ENCODE measurements around the gene SLC6A6.
"Not testable (repeated sequence)": the region's sequence is repeated elsewhere in the genome, so short reads cannot be mapped to it uniquely, and the experiment has no call there.

Gene SLC6A6

DNA sequence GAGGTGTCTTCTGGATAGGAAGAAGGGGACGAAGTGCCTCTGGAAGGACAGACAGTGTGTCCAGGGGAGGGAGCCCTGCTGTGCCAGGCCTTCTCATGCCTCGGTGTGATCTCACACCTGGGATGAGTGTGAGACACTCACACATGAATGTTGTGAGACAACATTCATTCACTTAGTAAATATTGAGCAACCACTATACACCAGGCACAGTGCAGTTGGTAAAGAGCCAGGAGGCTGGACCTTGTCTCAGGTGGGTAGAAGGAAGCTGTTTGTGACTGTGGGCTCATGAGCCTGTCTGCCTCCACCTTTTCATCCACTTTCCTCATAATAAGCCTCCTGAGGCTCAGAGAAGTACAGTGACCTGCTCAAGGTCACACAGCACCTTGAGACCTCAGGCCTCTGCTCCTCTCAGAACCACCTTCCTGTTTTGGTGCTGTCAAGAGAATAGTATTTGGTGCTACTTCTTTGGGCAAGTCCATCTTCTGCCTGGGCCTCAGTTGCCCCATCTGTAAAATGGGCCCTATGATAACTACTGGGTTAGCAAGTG lies 20.9 kb downstream of the SLC6A6 start:
- DNase-seq: no peak

DNA sequence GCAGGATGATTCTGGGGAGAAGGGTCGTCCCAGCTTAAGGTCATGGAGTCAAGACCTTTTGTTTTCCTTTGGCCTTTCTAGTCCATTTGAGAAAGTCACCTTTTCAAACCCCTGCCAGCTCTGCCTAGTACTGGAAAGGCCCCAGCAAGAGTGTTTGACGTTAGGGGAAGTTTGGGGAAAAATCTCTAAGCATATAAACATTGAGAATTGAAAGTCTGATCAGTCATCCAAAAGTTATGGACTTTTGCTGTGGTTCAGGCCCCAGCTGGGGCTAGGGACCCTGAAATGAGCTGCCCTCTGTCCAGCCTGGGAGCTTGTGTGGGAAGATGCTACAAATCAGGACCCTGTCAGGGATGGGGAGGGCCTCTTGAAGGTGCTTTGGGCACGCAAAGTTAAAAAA lies 21.6 kb downstream of the SLC6A6 start:
- DNase-seq: no peak

DNA sequence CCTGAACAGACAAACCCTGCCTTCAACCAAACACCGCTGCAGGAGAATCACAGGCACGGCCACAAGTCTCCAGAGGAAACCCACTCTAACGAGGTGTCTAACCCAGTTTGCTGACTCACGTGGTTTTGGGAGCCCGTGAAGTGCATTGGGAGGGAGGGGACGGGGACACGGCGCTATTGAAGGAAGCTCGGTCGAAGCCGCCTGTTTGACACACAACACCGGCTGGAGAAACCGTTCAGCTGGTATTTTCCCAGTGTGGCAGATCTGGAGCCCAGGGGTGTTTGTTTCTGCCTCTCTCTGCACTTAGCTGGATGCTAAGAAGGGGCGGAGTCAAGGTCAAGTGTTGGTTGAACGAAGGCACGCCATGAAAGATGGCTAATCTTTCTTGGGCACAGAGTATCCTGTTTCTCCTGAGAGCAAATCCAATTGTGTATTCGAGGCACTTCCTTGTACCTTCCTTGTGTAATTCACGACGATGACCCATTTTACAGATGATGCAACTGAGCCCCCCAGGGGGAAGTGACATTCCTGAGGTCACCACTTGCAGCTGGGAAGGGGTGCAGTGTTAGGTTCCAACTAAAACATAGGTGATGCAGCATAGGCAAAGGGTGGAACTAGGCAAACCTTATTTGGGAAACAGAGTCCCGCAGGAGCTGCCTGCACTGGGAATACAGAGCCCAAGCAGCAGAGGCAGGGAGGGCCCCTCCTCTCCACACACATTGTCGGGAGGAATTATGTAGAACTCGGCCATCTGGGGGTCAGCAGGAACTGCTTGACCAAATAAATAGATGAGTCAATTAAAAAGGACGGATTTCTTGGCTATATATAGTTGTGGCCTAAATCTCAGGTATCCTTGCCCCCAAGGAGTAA lies 22.5 kb downstream of the SLC6A6 start:
- DNase-seq: peak; percentile 66

DNA sequence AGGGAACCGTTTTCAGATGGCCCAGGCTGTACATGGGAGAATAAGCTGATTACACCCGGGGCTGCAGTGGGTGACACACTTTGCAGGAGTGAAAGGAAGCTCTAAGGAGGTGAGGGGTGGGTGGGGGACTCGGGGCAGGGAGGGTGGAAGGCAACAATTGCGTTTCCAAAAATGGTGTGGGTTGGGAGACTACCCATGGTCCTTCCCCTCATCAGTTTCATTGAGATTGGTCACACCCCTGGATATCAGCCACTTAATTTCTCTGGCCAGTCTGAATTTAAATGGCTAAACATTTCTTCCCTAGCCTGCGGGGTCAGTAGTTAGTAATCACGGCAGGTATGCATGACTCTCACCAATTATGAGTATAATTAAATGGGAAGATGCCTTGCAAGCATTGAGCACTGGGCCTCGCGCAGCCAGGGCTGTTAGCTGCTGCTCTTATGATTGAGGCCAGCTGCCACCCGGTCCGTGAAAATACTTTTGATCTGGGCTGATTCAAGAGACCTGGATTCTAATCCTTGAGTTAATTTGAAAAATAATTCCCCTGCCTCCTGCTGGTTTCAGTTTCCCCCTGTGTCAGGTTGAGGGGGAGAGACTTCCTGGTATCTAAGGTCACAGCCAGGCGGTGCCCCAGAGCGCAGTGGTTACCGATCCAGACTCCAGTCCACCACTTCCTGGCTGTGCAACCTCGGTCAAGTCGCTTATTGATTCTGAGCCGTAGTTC lies 23.3 kb downstream of the SLC6A6 start:
- peak; percentile 46 for DNase-seq

DNA sequence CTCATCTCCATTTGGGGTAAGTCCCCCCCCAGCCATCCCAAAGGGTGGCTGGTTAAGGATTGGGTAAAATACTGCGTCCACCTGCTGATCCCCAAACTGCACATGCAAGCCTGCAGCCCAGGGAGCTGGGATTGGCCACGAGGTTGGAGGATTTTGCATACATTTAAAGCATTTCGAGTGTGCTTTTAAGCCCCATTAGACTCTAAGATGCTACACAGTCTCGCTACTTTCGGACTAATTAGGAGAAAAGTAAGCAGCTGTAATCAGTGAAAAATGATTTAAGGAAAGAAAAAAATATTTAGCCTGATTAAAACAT lies 23.9 kb downstream of the SLC6A6 start:
- DNase-seq: no peak

DNA sequence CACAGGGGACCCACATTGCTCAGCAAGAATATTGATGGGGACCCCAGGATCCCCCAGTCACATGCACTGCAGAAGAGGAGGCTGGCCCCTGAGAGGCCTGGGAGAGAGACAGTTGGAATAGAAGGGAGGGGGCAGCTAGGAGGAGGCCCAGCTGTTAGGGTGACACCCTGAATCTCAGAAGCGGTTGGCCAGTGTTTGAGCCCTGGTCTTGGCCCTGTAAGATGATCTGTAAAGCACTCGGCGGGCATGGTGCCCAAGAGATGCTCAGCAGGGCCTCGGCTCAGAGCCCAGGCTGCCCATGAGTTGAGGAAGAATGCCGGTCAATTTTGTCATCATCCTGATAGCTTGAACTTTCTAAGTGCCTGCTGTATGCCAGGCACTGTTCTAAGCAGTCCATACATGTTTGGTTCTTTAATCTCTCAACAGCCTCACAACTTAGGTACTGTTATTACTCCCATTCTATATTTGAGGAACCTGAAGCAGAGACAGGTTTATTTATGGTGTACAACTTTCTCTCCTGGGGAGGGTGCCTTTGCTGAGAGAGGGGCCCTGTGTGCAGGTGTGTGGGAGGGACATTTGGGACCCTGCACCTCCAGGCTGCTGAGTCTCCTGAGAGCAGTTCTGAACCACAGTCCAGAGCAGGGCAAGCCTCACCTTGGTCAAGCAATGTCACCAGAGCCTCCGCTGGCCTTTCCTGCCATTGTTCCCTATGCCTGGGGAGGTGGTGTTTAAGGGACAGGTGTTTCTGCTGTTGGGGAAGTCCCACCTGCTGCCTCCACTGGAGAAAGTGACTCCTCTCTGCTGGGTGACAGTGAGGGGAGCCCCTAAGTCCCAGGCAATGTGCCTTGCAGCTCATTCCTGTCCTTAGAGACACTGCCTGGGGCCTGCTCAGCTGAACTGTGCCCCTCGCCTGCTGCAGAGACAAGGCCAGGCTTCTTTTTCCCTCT lies 26.0 kb downstream of the SLC6A6 start:
- DNase-seq: no peak

DNA sequence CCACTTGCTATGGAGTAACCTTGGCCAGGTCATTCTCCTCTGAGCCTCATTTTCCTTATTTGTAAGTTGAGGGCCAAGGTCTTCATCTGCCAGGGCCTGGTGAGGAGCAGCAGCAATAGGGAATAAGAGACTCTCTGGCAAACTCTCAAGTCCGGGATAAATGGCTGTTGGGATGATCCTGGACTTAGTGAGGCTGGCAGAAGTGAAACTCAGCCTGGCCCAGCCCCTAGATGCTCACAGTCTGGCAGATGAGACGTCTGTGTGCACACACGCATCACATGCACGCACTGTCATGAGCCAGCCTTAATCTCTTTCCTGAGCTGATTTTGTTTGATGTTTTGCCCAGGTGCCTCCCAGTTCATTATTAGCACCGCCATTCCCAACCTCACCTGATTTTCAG lies 26.8 kb downstream of the SLC6A6 start:
- DNase-seq: no peak

DNA sequence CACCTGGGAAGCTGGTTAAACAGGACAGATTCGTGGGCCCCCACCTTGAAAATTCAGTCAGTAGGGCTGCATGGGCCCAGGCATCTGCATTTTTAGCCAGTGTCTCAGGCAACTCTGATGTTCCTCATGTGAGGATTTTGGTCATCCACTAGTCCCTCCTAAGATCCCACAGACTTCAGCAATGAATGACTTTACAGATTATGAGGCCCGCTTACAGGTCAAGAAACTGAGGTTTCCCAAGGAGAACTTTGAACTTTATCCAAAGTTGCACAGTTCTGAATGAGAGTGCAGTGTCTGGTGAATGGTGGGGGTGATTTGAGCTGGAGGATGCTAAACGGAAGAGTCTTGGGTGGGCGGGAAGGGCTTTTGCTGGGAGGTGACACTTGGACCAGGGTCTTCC lies 27.2 kb downstream of the SLC6A6 start:
- DNase-seq: no peak

DNA sequence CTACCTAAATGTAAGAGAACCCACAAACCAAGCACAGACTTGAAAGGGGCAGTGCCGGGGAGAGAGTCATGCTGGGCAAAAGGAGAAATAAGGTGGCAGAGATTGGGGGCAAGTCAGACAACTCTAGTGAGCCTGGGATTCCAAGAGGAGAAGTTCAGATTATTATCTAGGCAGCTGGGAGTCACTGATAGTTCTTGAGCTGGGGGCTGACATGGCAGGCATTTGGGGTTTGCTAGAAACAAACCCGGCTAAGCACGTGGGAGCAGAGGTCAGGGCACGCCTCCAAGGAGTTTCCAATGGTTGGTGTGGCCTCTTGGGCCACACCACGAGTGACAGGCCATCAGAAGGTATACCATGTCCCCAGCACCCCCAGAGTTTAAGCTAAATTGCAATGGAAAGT lies 27.6 kb downstream of the SLC6A6 start:
- no peak for DNase-seq

DNA sequence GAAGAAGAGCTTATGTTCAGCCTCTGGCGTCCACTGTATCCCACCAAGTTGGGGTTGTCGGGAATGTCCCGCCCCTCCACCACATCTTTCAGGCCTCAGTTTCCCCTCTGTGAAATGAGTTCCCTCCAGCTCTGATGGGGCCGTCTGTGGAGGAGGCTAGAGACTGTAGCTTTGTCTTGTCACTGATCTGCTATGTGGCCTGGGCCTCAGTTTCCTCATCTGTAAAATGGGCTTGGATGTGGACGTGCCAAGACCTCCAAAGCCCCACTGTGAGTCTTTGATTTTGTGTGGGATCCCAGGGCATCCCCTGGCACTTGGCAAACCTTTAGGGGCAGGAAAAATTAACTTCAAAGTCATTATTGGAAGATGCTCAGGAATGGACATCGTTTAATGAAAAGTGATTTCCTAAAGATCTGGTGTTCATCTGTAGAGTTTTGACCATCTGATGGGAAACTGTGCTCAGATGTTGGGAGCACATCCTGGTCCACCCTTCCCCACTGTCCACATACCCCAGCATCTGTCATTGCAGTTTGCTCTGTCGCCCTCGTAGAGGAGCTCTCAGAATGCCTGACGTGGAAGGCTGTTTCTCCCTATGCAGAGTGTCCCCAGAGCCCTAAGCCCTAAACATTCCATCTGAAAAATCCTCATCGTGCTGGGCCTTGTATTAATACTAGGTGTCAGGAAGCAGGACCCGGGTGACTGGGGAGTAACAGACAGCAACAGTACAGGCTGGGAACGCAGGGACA lies 28.5 kb downstream of the SLC6A6 start:
- no peak for DNase-seq

DNA sequence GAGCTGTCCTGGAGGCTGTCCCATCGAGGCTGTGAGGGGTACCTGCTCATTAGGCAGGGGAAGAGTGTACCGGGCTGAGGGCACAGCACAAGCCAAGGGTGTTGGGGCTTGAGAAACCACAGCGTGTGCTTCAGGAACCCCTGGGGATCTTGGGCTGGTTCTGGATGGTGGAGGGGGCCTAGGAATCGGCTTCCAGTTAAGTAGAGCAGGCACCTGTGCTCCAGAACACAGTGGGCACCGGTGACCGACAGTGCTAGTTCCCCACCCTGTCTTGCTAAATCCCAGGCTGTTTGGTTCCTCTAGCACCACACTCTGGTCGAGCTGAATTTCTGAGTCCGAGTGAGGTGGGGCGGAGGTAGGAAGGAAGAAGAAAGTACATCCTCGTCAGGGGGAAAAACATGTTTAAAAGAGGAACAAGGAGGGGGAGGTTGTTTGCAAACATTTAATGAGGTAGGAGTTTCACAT lies 29.1 kb downstream of the SLC6A6 start:
- DNase-seq: no peak

DNA sequence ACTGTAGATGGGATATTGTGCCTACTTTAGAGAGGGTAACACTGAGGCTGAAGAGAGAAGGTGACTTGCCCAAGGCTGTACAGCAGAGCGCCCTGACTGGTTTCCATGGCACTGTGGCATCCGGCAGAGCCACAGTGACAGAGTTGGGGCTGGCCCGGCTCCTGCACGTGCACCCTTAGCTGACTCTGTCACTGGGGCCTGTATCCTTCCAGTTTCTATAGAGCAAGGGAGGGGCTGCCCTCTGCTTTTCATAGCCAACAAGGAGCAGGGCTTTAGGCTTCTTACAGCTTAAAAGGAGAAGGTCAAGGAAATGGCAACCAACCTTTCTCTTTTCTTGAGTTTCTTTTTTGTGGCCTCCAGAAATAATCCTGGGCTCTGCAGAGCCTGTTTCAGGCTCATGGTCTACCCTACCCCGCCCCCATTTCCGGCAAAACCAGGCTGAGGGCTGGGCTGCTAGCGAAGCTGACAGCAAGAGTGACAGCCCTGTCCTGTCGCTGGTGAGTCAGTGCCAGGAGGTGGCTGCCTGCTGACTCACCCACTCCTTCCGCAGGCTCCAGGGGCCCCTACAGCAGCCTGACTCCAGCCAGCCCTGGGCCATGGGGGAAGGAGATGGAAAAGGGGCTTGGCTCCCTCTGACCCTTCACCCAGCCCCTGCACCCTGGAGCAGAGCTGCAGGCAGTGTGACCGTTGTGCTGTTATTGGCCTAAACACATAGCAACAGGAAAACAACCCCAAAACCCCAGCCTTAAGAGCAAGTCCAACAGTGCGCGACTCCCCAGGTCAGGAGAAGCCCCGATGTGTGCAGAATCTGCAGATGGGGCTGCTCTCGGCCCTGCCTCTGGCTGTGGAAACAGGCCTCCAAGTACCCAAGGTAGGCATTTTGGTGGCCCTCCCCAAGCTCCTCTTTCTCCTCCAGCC lies 29.8 kb downstream of the SLC6A6 start:
- peak; percentile 95 for DNase-seq

DNA sequence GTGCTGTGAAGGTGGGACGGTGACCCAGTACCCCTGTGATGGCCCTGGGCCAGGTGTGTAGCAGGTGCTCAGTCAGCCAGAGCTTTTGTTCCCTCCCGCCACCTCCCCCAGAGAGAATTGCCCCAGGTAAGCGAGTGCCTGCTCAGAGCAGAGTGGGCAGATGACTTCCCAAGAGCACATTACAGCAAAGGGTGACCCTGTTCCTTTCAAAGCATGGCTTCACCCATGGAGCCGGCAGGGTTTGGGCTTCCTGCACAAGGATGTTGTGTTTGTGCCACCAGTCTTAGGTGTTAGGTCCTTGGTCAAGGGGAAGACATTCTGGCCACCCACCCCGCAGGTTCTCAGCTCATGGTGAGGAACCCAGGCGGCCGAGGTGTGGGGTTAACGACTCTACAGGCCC lies 30.7 kb downstream of the SLC6A6 start:
- DNase-seq: no peak

DNA sequence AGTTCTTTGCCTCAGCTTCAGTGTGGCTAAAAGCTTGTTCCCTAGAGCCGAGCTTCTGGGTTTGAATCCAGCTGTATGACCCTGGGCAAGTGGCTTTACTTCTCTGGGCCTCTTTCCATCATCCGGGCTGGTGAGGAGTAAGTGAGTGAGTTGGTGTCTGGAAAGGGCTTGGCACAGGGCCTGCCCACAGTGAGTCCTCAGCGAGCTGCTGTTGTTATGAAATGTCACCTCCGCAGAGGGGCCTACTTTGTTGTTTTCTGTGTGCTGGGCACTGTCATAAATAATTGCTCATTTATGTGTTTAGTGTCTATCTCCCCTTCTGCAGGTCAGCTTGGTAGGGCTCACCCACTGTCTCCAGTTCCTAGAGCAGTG lies 31.7 kb downstream of the SLC6A6 start:
- no peak for DNase-seq

DNA sequence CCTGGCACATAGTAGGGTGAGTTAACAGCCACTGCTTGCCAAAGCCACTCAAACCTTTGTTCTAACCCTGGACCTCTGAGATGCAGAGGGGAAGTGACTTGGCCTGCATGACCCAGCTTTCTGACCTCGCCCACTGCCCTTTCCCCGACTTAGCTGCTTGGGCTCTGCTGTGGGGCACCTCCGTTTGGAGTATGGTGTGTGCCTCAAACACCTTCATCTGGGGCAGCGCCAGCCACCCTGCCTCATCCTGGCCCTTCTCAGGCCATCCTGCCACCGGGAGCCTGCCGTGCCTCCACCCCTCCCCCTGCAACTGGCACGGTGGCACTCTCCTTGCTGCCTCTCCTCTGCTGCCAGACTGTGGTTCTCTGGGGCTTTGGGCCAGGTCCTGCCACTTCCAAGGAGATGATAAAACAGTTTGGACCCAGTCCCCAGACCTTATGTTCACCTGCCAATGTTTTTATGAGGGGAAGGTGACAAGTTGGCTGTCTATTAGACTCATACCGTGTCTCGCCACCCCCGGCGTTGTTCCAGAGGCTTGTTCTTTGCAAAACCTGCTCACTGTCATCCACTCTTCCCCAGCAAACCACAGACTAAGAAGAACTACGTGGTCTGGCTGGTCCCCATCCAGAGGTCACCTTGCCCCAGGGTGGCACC lies 32.2 kb downstream of the SLC6A6 start:
- DNase-seq: no peak

DNA sequence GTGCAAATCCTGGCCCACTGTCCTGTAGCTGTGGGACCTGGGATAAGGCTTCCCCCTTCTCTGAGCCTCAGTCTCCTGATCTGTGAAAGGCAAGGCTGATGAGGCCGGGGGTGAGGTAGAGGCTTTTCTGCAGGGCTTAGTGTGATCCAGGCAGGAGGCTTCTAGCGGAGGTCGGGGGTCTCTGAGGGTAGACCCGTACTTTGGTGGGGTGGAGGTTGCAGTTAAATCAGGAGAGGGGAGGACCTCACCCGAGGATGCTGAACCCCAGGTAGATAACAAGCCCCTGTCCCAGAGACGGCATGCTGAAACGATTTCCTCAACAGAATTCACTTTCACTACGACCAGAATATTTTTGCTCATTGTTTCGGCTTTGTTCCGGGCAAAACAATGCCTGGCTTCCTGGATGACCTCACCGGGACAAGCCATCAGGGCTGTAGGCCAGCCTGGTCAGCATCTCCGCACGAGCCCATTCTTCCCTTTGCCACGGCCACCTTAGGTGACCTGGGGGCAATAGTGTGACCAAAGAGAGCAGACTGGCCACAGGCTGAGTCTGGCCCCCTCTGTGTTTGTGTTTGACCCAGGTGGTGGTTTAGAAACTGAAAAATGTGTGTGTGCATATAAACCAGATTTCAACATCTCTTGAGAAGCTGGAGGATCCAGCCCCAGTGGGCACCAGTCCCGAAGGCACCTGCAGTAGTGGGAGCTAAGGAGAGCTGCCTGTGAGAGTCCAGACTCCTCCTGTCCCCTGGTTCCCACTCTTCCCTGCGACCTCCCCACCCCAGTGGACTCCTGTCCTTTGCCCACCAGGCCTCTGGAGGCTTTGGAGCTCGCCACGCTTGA lies 33.0 kb downstream of the SLC6A6 start:
- no peak for DNase-seq

DNA sequence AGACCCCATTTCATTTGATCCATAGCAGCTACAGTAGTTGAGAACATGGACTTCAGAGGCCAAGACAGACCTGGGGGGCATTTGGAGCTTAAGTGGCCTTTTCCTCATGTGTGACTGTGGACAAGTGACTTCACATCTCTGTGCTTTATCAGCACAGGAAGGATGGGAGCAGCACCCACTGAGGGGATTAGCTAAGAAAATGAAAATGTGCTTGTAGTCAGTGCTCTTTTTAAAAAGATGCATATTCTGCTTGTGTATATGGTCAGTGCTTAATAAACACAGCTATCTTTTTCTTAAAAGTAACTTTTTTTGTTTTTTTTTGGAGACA lies 34.5 kb downstream of the SLC6A6 start:
- DNase-seq: no peak

DNA sequence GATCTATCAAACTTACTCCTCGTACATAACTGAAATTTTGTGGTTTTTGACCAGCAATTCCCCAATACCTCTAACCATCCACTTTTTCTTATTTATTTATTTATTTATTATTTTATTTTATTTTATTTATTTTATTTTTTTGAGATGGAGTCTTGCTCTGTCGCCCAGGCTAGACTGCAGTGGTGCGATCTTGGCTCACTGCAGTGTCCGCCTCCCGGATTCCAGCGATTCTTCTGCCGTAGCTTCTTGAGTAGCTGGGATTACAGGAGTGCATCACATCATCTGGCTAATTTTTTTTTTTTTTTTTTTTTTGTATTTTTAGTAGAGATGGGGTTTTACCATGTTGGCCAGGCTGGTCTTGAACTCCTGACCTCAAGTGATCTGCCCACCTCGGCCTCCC lies 35.3 kb downstream of the SLC6A6 start:
- DNase-seq: not testable (repeated sequence)

DNA sequence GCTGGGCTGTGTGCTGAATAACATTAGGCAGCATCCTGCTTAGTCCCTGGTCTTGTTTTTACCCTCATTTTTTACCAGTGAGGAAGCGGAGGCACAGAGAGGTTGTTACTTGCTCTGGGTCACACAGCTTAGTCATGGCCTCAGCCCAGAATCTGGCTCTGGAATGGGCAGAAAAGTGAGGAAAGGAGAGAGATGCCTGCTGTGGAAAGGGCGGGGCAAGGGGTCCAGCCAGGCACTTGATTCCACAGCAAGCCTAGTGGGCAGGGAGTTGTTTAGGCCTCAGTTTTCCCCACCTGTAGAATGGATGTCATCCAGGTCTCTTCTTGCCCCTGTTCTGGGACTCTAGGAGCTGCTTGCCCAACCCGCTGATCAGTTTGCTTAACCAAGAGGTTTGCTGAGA lies 35.9 kb downstream of the SLC6A6 start:
- no peak for DNase-seq

DNA sequence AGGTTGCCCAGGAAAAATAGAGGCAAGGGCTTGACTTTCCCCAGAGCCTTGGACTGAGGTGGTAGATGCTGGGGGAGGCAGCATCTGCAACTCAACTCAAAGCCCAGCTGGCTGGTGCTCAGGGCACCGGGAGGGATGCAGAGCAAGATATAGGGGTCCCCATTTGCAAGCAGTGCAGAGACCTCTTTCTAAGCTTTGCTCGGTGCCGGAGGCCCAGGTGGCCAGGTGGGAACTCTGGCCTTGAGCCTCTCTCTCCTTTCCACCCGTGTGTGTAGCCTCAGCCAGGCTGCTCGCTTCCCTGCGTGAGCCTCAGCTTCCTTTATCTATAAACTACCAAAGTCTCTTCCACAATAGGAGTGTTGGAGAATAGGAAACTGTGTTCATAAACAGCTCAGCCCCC lies 36.5 kb downstream of the SLC6A6 start:
- DNase-seq: no peak
